Frontal cortex (tissue), 4 donors: Measurements from ENCODE around the gene MYOM1. TPM values are rescaled to one million over a fixed set of nuclear protein-coding genes. Genes with fewer than 3 reads are reported as not detected.

Source experiments
- DNase-seq, 2 donors: peaks; one replicate each; pipeline ENCODE4 v3.0.0; 2012; ENCODE audit warnings: low spot score in 2 of 2
- FAIRE-seq: peaks from 2 replicates; lab custom pipeline; 2012; peaks lifted over from hg19 to GRCh38; lab: Jason Lieb, UNC
- total RNA-seq: library from RNA; depleted of rRNA; stranded (reverse); fragments of >200 nt; gene quantifications from one replicate; pipeline ENCODE4 v1.2.3, GENCODE V29; 2014
- donor health status: control.
- donor health status: control.
- donor health status: control.

Gene MYOM1
- total RNA-seq, 1 donor from 2014 or later, result 0.82 TPM

- DNase-seq (no peak), FAIRE-seq (no peak)
Observed at GRCh38 chr18:3126457-3127097, 93.2 kb downstream of the MYOM1 start.

- no peak for DNase-seq
- FAIRE-seq, result no peak
Observed at GRCh38 chr18:3124822-3125221, 94.9 kb downstream of the MYOM1 start.

- DNase-seq (no peak), FAIRE-seq (no peak)
Observed at GRCh38 chr18:3122851-3123250, 96.9 kb downstream of the MYOM1 start.

GRCh38 chr18:3121259-3121658, 98.5 kb downstream of the MYOM1 start:
- FAIRE-seq (no peak), DNase-seq (no peak)

GRCh38 chr18:3120356-3120755, 99.4 kb downstream of the MYOM1 start:
- no peak for DNase-seq
- FAIRE-seq, result no peak

GRCh38 chr18:3119401-3120341, 100.1 kb downstream of the MYOM1 start:
- no peak for DNase-seq
- no peak for FAIRE-seq

- no peak for FAIRE-seq
- no peak for DNase-seq
Observed at GRCh38 chr18:3118195-3119010, 101.4 kb downstream of the MYOM1 start.

- DNase-seq, result no peak
- no peak for FAIRE-seq
Observed at GRCh38 chr18:3117493-3118192, 102.1 kb downstream of the MYOM1 start.

- no peak for DNase-seq
- no peak for FAIRE-seq
Observed at GRCh38 chr18:3115447-3116030, 104.2 kb downstream of the MYOM1 start.

- DNase-seq, result no peak
- FAIRE-seq, result no peak
Observed at GRCh38 chr18:3114451-3114850, 105.3 kb downstream of the MYOM1 start.

- DNase-seq (no peak), FAIRE-seq (no peak)
Observed at GRCh38 chr18:3114026-3114425, 105.7 kb downstream of the MYOM1 start.

- DNase-seq, result no peak
- no peak for FAIRE-seq
Observed at GRCh38 chr18:3111523-3112240, 108.1 kb downstream of the MYOM1 start.

- no peak for FAIRE-seq
- DNase-seq, result no peak
Observed at GRCh38 chr18:3110034-3110752, 109.6 kb downstream of the MYOM1 start.

- no peak for FAIRE-seq
- no peak for DNase-seq
Observed at GRCh38 chr18:3107740-3108151, 112.0 kb downstream of the MYOM1 start.

- no peak for FAIRE-seq
- no peak for DNase-seq
Observed at GRCh38 chr18:3104190-3105054, 115.3 kb downstream of the MYOM1 start.

GRCh38 chr18:3103576-3103975, 116.2 kb downstream of the MYOM1 start:
- FAIRE-seq, result no peak
- DNase-seq, result no peak

- FAIRE-seq, result no peak
- no peak for DNase-seq
Observed at GRCh38 chr18:3102983-3103382, 116.8 kb downstream of the MYOM1 start.
